GM21825 (cell line): ENCODE results near the gene ATF6.

Source experiments
- ATAC-seq: cut with Tn5 transposase; IDR thresholded peaks from one replicate; pipeline ENCODE4 v1.9.1; 2021; ENCODE audit warnings: mild to moderate bottlenecking, moderate library complexity; ENCODE audit not compliant: unreplicated experiment

ATF6 gene

GRCh38 chr1:161932668-161933067, 166.5 kb downstream of the ATF6 start:
- no peak for ATAC-seq

- peak; percentile 73 for ATAC-seq
Observed at GRCh38 chr1:161933592-161934588, 167.8 kb downstream of the ATF6 start.

GRCh38 chr1:161935264-161935663, 169.1 kb downstream of the ATF6 start:
- no peak for ATAC-seq

DNA sequence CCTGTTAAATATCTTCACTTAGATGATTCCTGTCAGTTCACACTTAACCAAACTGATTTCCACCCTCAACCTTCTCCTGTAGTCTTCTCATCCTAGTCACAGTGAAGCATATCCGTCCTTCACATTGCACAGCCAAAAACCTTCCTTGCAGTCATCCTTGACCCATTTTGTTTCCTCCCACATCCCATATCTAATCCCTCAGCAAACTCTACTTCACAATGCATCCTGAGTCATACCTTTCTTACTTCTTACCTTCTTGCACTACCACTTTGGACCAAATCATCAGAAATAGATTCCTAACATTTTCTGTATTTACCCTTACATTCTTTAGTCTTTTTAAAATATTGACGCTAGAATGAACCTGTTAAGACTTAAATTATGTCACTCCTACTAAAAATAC, 170.7 kb downstream of the ATF6 start:
- ATAC-seq: no peak

- ATAC-seq: no peak
Observed at GRCh38 chr1:161940866-161941591, 174.9 kb downstream of the ATF6 start.

DNA sequence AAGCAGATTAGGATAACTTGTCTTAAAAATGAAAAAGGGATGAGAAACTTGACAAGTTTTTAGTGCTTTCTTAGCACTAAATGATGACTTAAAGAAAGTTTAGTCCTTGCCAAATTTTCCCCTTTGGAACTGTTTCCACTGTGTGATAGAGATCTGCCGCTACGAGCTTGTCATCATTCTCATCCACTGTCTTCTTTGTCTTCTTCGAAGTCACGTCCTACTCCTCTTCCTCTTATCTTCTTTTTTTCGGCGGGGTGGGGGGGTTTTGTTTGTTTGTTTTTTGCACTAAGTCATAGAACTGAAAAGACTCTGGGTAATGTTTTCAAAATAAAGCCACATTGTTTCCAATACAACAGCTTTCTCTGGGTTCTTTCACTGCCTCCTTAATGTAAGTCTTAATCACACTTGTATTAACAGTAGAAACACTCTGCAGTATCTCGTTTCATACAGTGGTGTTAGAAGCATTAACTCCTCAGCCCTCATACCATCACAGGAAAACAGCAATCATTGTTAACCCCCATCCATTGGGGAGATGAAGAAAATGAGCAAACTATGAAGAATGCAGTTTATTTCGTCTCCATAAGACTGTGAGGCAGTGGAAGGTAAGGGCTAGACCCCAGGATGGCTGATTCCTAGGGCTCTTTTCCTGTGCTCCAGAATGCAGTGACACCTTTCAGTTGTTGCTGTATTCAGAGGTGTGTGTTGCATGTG, 175.8 kb downstream of the ATF6 start:
- ATAC-seq: no peak

- no peak for ATAC-seq
Observed at GRCh38 chr1:161943737-161944136, 177.6 kb downstream of the ATF6 start.

DNA sequence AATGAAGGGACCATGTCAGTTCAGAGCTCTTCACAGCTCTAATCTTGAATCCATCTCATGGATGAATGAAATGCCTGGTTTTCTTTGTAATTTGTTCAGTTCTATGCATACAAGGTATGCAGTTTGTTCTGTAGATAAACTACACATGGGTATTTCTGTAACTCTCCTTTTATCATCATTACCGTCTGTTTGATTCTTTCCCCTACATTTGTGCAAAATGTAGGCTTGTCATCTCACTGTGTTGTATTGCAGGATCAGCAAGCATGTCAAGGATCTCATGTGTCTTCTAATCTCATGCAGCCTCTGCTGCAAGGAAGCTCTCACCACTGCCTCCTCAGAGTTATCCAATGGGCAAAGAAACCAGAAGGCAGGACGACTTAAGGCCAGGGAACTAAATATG, 178.3 kb downstream of the ATF6 start:
- ATAC-seq: no peak

- no peak for ATAC-seq
Observed at GRCh38 chr1:161945306-161946060, 179.4 kb downstream of the ATF6 start.

- no peak for ATAC-seq
Observed at GRCh38 chr1:161946071-161946987, 180.2 kb downstream of the ATF6 start.

DNA sequence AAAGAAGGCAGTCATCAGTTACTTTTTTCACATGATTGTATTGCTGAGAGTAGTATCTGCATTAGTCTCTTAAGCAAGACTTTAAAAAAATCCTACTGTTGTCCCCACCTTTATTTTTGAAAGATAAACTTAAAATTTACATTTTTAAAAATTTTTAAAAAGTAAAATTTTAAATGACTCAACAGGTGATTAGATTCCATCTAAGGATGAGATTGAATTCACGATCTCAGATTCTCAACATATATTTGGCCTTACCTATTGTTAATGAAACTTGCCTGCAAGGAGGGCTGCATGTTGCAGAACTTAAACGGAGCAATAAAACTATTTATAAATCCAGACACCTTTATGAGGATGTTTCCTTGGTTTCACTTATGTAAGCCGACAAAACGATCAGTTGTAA, 182.3 kb downstream of the ATF6 start:
- no peak for ATAC-seq

- no peak for ATAC-seq
Observed at GRCh38 chr1:161949548-161949947, 183.4 kb downstream of the ATF6 start.

DNA sequence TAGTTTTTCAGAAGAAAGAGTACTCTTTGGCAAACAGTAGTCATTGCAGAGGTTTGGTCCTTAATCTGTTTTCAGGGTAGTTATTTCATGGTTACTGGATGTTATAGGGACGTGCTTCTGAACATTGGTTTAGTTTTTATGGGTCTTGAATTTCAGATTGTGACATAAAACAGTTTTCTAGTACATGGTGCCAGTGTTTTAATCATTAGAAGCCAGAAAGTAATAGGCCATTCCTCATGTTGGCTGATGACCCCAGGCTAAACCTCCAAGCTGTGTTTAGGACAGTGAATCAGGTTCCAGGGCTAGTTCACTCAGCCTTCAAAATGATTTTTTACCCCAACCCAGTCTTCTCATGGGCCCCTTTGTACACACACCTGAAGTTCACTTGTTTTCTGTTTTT, 184.3 kb downstream of the ATF6 start:
- no peak for ATAC-seq

GRCh38 chr1:161951646-161952045, 185.5 kb downstream of the ATF6 start:
- ATAC-seq: no peak

- ATAC-seq: no peak
Observed at GRCh38 chr1:161952607-161953172, 186.6 kb downstream of the ATF6 start.

DNA sequence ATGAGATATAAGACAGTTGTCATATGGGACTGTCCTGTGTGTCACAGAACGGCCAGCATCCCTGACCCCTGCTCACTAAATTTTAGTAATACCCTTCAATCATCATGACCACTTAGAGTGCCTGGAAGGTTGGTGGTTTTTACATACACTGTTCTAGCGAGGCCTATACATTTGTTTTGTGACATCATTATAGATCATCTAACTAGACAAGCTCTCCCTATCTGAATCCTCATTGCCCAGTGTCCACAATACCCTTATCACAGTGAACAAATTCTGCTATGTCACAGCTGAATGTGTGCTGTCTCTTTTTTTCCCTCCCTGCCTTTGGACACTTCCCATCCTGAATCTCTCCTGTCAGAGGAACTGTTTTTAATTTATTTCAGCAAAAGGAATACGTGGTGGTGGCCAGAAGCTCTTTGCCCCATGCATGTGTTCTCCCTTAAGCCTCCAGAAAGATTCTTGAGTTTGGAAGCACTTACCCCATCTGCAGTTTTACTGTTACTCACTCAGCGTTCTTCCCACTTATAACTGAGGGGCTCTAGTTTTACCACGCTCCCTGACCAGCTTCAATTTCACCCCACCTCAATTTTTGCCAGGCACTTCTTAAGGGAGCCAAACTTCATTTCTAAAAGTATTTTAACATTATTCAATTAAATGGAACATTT, 187.3 kb downstream of the ATF6 start:
- ATAC-seq: no peak

DNA sequence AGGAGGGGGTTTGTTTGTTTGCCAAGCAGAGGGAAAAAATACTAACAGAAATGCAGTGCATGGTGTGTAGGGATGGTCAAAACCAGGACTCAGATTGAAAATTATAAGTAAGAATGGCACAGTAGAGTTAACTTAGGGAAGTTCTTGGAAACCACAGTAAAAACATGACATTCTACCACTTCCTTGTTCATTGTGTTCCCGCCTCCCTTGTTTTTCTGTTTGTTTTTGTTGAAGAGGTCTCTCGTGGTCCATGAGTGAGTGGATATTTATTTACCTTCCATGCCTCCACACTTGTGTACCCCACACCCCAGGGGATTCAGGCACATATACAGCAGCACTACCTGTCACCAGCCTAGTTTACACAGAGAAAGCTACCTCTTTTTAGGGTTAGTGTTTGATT, 187.9 kb downstream of the ATF6 start:
- ATAC-seq: no peak

DNA sequence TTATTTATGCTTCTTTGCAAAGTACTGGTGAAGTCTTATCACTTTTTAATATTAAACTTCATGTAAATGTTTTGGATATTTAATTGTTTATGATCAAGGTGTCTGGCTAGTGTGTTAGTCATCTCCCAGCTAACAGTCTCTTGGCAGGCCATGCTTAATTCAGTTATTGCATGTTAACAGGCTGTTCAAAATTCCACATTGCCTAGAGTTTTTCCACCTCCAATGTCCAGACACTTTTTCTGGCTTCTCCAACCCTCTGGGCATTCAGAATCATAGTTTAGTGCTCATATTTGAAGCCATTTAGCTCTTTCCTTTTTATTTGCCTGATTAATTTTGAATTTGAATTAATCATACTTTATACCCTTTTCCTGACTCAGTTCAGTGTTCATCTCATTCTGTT, 188.3 kb downstream of the ATF6 start:
- no peak for ATAC-seq

DNA sequence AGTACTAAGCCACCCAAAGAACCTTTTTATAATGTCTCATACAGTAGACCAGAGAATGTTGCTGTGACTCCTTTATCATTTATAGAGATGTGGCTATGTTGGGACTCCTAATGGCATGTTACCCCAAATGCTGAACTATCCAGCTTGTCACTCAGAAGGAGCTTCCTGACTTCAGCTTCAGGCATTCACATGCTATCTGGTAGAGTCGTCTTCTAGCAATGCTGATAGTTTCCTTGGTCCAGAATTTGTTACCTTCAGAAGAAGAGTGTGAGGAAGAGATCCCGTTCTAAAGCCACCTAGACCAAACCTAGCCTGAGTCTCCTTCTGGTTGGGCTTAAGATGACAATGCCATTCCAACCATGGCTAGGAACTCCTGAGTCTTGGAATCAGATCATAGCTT, 189.5 kb downstream of the ATF6 start:
- ATAC-seq: no peak
